GM10847 (cell line): Measurements from ENCODE around the gene CRNKL1.

Experiments
- POLR2A ChIP-seq: IDR thresholded peaks from 2 replicates; pipeline ENCODE4 v1.6.1; 2011; ENCODE audit not compliant: insufficient read length; ENCODE audit errors: extremely low read depth

The CRNKL1 gene

GRCh38 chr20:20076297-20077065, 24.2 kb upstream of the CRNKL1 start:
- TF ChIP-seq POLR2A: no peak

GRCh38 chr20:20075032-20075431, 22.8 kb upstream of the CRNKL1 start:
- TF ChIP-seq POLR2A: no peak

GRCh38 chr20:20073801-20074371, 21.6 kb upstream of the CRNKL1 start:
- TF ChIP-seq POLR2A: no peak

- TF ChIP-seq POLR2A: no peak
Measured at GRCh38 chr20:20070871-20071726, 18.8 kb upstream of the CRNKL1 start.

- no peak for TF ChIP-seq POLR2A
Measured at GRCh38 chr20:20065361-20065760, 13.1 kb upstream of the CRNKL1 start.

- no peak for TF ChIP-seq POLR2A
Measured at GRCh38 chr20:20063941-20064702, 11.9 kb upstream of the CRNKL1 start.

DNA sequence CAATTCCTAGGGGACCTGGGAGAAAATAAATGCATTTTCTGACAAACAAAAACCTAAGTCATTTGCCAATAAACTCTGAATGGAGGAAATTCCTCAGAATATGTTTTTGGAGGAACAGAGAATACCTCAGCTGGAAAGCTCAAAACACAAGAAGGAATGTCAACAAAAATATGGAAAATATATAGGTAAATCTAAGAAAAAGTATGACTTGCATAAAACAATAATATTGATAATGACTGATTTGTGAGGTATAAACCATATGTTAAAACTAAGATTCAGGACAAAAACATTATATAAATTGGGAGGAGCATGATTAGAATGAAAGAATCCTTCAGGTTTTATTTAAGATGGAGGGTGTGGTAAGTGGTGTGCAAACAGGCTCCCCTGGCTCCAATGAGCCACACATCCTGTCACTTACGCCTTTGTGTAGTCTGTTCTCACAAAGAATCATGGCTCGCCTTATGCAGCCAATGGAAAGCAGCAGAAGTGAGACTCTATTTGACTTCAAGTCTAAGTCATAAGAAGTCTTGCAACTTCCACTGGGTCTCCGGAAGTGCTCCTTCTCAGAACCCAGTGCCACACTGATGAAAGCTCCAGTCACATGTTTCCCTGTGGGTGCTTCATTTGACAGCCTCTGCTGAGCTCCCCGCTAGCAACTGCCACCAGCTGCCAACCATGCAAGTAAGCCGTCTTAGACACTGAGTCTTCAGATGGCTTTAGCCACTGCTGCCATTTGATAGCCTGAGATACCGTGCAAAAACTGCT, 8.2 kb upstream of the CRNKL1 start:
- TF ChIP-seq POLR2A: no peak

DNA sequence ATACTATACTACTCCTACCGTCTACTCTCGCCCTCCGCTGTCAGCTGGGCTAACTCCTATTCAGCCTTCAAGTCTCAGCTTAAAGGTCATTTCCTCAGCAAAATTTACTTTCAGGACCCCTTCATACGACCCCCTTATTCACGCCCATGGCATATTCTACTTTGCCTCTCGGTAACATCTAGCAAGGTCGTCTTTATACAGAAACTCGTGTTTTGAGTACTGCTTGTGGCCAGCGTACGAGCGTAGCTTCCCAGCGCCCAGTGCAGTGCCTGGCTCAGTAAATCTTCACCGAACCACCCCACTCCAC, 546 bp downstream of the CRNKL1 start:
- no peak for TF ChIP-seq POLR2A

GRCh38 chr20:20039752-20040387, 12.4 kb downstream of the CRNKL1 start:
- no peak for TF ChIP-seq POLR2A

GRCh38 chr20:20038586-20038985, 13.7 kb downstream of the CRNKL1 start:
- TF ChIP-seq POLR2A: no peak

GRCh38 chr20:20037960-20038359, 14.3 kb downstream of the CRNKL1 start:
- TF ChIP-seq POLR2A: no peak

- no peak for TF ChIP-seq POLR2A
Measured at GRCh38 chr20:20036756-20037155, 15.5 kb downstream of the CRNKL1 start.

DNA sequence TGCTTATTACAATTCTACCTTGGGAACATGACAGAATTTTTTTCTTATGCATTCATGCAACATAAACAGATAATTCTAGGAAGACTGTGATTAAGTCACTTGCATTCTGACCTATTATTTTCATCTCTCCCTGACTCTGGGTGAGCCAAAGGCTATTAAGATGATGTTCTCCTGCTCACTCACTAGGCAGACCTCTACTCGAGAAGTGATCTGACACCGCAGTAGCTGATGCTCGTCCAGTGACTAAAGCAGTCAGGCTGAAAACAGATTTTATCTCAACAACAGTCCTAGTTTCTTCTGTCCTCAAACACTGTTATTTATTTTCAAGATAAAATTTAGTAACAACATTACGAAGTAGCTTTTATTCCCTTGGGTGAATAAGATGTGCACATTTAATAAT, 17.8 kb downstream of the CRNKL1 start:
- TF ChIP-seq POLR2A: no peak

DNA sequence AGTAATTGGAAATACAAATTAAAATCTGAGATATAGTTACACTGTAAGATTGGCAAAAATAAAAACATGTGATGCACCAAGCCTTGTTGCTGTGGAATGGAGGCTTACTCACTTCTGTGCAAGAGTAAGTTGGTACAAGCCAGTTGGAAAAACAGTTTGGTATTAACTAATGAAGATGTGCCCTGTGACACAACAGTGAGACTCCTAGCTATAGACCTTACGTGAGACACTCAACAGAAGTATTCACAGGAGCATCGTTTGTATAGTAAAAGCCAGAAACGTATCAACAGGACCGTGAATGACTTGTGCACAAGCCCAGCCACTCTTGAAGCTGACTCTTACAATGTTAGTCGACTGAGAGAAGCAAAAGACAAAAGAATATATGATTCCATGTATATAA, 20.5 kb downstream of the CRNKL1 start:
- no peak for TF ChIP-seq POLR2A
